GM20000 (cell line): Measurements from ENCODE around the gene RFC1.

Experiments
- DNase-seq: peaks from one replicate; pipeline ENCODE4 v3.0.0; 2012; ENCODE audit warnings: low spot score
- CTCF ChIP-seq: IDR thresholded peaks from 2 replicates; pipeline ENCODE4 v1.5.1; 2012; ENCODE audit warnings: mild to moderate bottlenecking, control low read depth; ENCODE audit errors: extremely low read depth, missing control alignments

RFC1 gene

GRCh38 chr4:39348371-39349315 lies 17.5 kb downstream of the RFC1 start:
- no peak for DNase-seq
- no peak for TF ChIP-seq CTCF

GRCh38 chr4:39346856-39347519 lies 19.2 kb downstream of the RFC1 start:
- DNase-seq = no peak
- no peak for TF ChIP-seq CTCF

GRCh38 chr4:39342731-39343130 lies 23.4 kb downstream of the RFC1 start:
- no peak for TF ChIP-seq CTCF
- no peak for DNase-seq

DNA sequence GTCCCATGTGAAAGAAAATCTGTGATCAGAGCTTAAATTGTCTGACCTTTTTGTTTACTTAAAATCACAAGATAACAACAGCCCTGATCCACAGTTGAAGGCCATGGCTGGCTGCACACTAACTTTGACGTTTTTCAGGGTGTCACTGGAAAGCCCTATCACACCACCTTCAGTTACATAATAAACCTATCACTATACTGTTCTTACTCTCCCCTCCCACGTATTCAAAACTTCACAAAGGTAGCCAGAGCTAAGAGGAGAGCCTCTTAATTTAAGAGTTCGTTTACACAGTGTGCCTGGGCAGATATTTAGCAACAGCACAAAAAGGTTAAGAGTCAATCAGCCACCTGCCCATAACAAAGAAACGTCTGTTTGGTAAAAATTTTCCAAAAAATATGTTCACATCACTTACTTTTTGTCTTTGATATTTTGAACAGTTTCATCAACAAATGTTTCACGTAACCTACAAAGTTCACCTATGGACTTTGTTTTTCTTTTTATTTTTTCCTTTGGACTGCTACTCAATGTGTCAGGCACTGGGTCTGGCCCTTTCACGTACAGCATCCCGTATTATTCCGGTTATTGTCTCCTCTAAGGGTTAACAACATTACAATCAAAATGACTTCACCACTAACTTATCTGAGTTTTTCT lies 25.0 kb downstream of the RFC1 start:
- DNase-seq = no peak
- no peak for TF ChIP-seq CTCF

DNA sequence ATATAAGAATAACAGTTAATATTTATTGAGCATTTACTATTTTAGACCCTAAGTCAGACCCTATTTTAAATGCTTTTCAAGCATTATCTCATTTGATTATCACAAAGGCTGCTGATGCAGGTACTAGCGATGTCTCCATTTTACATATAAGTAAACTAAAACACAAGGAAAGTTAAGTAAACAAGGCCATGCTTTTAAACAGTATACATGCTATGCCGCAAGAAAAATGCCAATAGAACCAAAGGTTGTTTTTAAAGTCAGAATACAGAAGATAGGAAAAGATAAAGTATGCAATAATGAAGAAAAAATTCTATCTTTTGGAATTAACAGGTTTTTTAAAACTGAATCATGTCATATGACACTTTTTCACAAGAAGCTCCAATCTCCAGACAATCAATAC lies 26.2 kb downstream of the RFC1 start:
- DNase-seq = no peak
- no peak for TF ChIP-seq CTCF

- TF ChIP-seq CTCF = no peak
- DNase-seq = no peak
Measured at GRCh38 chr4:39337841-39338240, 28.3 kb downstream of the RFC1 start.

DNA sequence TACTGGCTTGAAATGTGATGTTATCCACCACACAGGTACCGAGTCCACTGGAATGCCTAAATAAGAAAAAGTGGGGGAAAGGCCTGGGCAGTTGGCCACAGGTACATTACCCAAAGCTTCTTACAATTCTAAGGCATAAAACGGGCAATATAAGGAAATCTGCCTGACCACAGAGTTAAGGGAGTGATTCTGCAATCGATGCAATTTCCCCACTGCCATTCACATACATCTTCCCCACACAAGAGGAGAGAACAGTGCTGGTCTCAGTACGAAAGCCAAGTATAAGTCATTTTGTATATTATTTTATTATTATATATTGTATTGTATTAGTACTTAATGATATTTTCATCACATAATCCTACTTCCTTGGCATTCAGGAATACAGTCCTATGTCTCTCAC lies 30.6 kb downstream of the RFC1 start:
- TF ChIP-seq CTCF = no peak
- DNase-seq = no peak
